CD14-positive monocyte (primary cell): ENCODE measurements around the gene ARHGEF6. TPM values are rescaled to one million over a fixed set of nuclear protein-coding genes. Genes with fewer than 3 reads are reported as not detected.

Source experiments
- DNase-seq, 3 donors: peaks; one replicate each; pipeline ENCODE4 v3.0.0-alpha.2; 2011 to 2022
- H2AFZ ChIP-seq: 2 replicates; pipeline ENCODE4 v1.6.0; 2012; ENCODE audit warnings: mild to moderate bottlenecking, low read depth, low read length, inconsistent platforms; ENCODE audit not compliant: insufficient read depth, poor library complexity, severe bottlenecking
- H3K27ac ChIP-seq, 2 donors: 1 replicate in 1 of 2; 2 replicates in 1 of 2; pipeline ENCODE4 v1.5.1; 2012 to 2013; ENCODE audit warnings: low read length in 2 of 2, control low read depth in 1 of 2, inconsistent platforms in 1 of 2, low read depth in 1 of 2, mild to moderate bottlenecking in 1 of 2
- H3K27me3 ChIP-seq, 2 donors: one replicate each; pipeline versions ENCODE4 v1.6.0 to v1.6.1; 2011 to 2013; ENCODE audit warnings: low read length in 2 of 2; ENCODE audit not compliant: control insufficient read depth in 2 of 2, insufficient read depth in 2 of 2
- H3K36me3 ChIP-seq, 2 donors: replicated peaks in 1 of 2; 1 replicate in 1 of 2; 2 replicates in 1 of 2; pipeline versions ENCODE4 v1.5.1 to v1.6.1; 2012 to 2013; ENCODE audit warnings: low read length in 2 of 2, control low read depth in 1 of 2, inconsistent platforms in 1 of 2, mild to moderate bottlenecking in 1 of 2; ENCODE audit not compliant: insufficient read depth in 2 of 2, control insufficient read depth in 1 of 2
- H3K4me1 ChIP-seq, 2 donors: 1 replicate in 1 of 2; 2 replicates in 1 of 2; pipeline versions ENCODE4 v1.5.1 to v1.6.1; 2012 to 2013; ENCODE audit warnings: low read length in 2 of 2, control low read depth in 1 of 2, inconsistent platforms in 1 of 2, mild to moderate bottlenecking in 1 of 2, moderate library complexity in 1 of 2; ENCODE audit not compliant: insufficient read depth in 2 of 2, control insufficient read depth in 1 of 2
- H3K4me2 ChIP-seq: replicated peaks from 2 replicates; pipeline ENCODE3; 2012; ENCODE audit warnings: low read length, moderate library complexity, mild to moderate bottlenecking; ENCODE audit not compliant: poor library complexity, severe bottlenecking; ENCODE audit errors: extremely low read depth
- H3K4me3 ChIP-seq, 3 experiments: fragments of 200-600 bp in 1 of 3; sonication (generic) in 1 of 3; replicated peaks in 1 of 3; 1 replicate in 2 of 3; 2 replicates in 1 of 3; pipeline ENCODE4 v1.5.1; 2011 to 2013; ENCODE audit warnings: low read length in 3 of 3, mild to moderate bottlenecking in 3 of 3, control low read depth in 2 of 3, low read depth in 2 of 3, inconsistent platforms in 1 of 3, moderate library complexity in 1 of 3
- H3K79me2 ChIP-seq: 2 replicates; pipeline ENCODE4 v1.6.0; 2012; ENCODE audit warnings: mild to moderate bottlenecking, control low read depth, inconsistent platforms, low read length, moderate library complexity; ENCODE audit not compliant: insufficient read depth
- H3K9ac ChIP-seq: 2 replicates; pipeline ENCODE4 v1.6.0; 2017; ENCODE audit warnings: low read length, mild to moderate bottlenecking; ENCODE audit not compliant: insufficient read depth, poor library complexity, severe bottlenecking
- H3K9me3 ChIP-seq, 2 donors: replicated peaks in 1 of 2; 1 replicate in 1 of 2; 2 replicates in 1 of 2; pipeline versions ENCODE4 v1.5.1 to v1.6.1; 2012 to 2013; ENCODE audit warnings: low read length in 2 of 2, control low read depth in 1 of 2; ENCODE audit not compliant: control insufficient read depth in 1 of 2, insufficient read depth in 1 of 2
- H4K20me1 ChIP-seq: 2 replicates; pipeline ENCODE4 v1.6.0; 2012; ENCODE audit warnings: mild to moderate bottlenecking, low read length, control low read depth, moderate library complexity; ENCODE audit not compliant: insufficient read depth
- H3K27ac Mint-ChIP-seq, 7 donors: one replicate each; pipeline ENCODE4 v1.8.0; 2020; ENCODE audit warnings: mild to moderate bottlenecking in 7 of 7, mixed read lengths in 7 of 7, moderate library complexity in 6 of 7, inconsistent platforms in 2 of 7
- H3K27me3 Mint-ChIP-seq, 3 donors: one replicate each; pipeline ENCODE4 v1.8.0; 2021 to 2022; ENCODE audit warnings: low read depth in 3 of 3, mild to moderate bottlenecking in 3 of 3, mixed read lengths in 3 of 3, moderate library complexity in 3 of 3, inconsistent platforms in 1 of 3
- H3K36me3 Mint-ChIP-seq, 2 donors: one replicate each; pipeline ENCODE4 v1.8.0; 2020; ENCODE audit warnings: mixed read lengths in 2 of 2, inconsistent platforms in 1 of 2, mild to moderate bottlenecking in 1 of 2
- H3K4me1 Mint-ChIP-seq: one replicate; pipeline ENCODE4 v1.8.0; 2020; ENCODE audit warnings: mild to moderate bottlenecking, mixed read lengths
- H3K4me3 Mint-ChIP-seq, 2 donors: one replicate each; pipeline ENCODE4 v1.8.0; 2020; ENCODE audit warnings: mild to moderate bottlenecking in 2 of 2, mixed read lengths in 2 of 2, moderate library complexity in 1 of 2
- H3K9me3 Mint-ChIP-seq, 7 donors: one replicate each; pipeline ENCODE4 v1.8.0; 2020 to 2022; ENCODE audit warnings: mixed read lengths in 7 of 7, mild to moderate bottlenecking in 6 of 7, moderate library complexity in 6 of 7, inconsistent platforms in 2 of 7
- WGBS: methylation state at CpG from one replicate; pipeline ENCODE4 v1.1.5; 2013; ENCODE audit warnings: missing lambda C conversion rate; ENCODE audit not compliant: insufficient coverage; 5-methylcytosine and 5-hydroxymethylcytosine counted together
- intact Hi-C, 2 donors: fragments of 100-400 bp; cut with micrococcal nuclease; formaldehyde crosslinking; loops; one replicate each; pipeline versions ENCODE4 v1.15.0 to v1.15.1; 2023
- polyA plus RNA-seq, 3 donors: library from polyadenylated mRNA; depleted of rRNA in 1 of 3; unstranded in 2 of 3; stranded (reverse) in 1 of 3; fragments of 300-500 nt in 2 of 3; fragments of >200 nt in 1 of 3; fragmentation: Illumina TruSeq in 2 of 3; gene quantifications; 1 replicate in 2 of 3; 2 replicates in 1 of 3; pipeline ENCODE4 v1.2.3, GENCODE V29; 2012 to 2021
- TF ChIP-seq, protein P1 (sequence below): fragments of 200-600 bp; IDR thresholded peaks from one replicate; pipeline ENCODE4 v1.8.0; 2022; ENCODE audit warnings: antibody characterized with exemption, mild to moderate bottlenecking

ARHGEF6 gene
- polyA plus RNA-seq, 3 donors = 51.4 to 79.2 (median 57.0) TPM

GRCh38 chrX:136747003-136747986, 33.4 kb downstream of the ARHGEF6 start:
- H3K4me1 ChIP-seq = peaks cover 54 to 74% of the 10 kb centered on the region in 2 donors
- peaks cover 4 to 13% of the 10 kb centered on the region in 2 donors for H3K36me3 ChIP-seq
- intact Hi-C loops = no loop called here

More at GRCh38 chrX:136747003-136747986, 33.4 kb downstream of the ARHGEF6 start:
- peaks cover 0 to 1% (median 0%) of the 10 kb centered on the region in 7 donors for H3K9me3 Mint-ChIP-seq
- Histone ChIP-seq H4K20me1 (no peaks in the 10 kb centered on the region), H3K9ac (no peak overlapping the region), H3K4me2 (peak overlapping the region; percentile 54), H3K79me2 (peaks cover 65% of the 10 kb centered on the region), H3K4me3 (peak overlapping the region in 1 of 3 experiments; percentile 36), H3K27me3 (no peaks in the 10 kb centered on the region), H2AFZ (no peak overlapping the region), H3K27ac (peak overlapping the region; percentile 68 to 81), H3K9me3 (no peaks in the 10 kb centered on the region)
- no CpG with 5 or more reads among the region's 8 CpGs for WGBS
- peaks cover 79% of the 10 kb centered on the region for H3K4me1 Mint-ChIP-seq
- peaks cover 17 to 19% of the 10 kb centered on the region in 2 donors for H3K36me3 Mint-ChIP-seq
- peak; percentile 30 to 66 (median 63) for DNase-seq
- peak overlapping the region; percentile 77 to 94 (median 88) for H3K27ac Mint-ChIP-seq
- TF ChIP-seq, protein P1, sequence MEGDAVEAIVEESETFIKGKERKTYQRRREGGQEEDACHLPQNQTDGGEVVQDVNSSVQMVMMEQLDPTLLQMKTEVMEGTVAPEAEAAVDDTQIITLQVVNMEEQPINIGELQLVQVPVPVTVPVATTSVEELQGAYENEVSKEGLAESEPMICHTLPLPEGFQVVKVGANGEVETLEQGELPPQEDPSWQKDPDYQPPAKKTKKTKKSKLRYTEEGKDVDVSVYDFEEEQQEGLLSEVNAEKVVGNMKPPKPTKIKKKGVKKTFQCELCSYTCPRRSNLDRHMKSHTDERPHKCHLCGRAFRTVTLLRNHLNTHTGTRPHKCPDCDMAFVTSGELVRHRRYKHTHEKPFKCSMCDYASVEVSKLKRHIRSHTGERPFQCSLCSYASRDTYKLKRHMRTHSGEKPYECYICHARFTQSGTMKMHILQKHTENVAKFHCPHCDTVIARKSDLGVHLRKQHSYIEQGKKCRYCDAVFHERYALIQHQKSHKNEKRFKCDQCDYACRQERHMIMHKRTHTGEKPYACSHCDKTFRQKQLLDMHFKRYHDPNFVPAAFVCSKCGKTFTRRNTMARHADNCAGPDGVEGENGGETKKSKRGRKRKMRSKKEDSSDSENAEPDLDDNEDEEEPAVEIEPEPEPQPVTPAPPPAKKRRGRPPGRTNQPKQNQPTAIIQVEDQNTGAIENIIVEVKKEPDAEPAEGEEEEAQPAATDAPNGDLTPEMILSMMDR = no peak
- H3K27me3 Mint-ChIP-seq = peaks cover 0 to 4% (median 0%) of the 10 kb centered on the region in 3 donors
- peak overlapping the region in 1 of 2 donors; percentile 62 for H3K4me3 Mint-ChIP-seq
